Muscle of back (tissue), 11 donors: ENCODE results near the gene TXNRD2. TPM values are rescaled to one million over a fixed set of nuclear protein-coding genes. Genes with fewer than 3 reads are reported as not detected.
A peak's percentile ranks its signal among the peaks of the same experiment; 100 is the strongest.
"Not testable (repeated sequence)": the region's sequence is repeated elsewhere in the genome, so short reads cannot be mapped to it uniquely, and the experiment has no call there.

Source experiments
- DNase-seq, 3 donors: peaks; one replicate each; pipeline versions ENCODE4 v3.0.0 to v3.0.0-alpha.2; 2013
- polyA plus RNA-seq, 10 donors: library from polyadenylated mRNA; unstranded; fragments of 120-200 nt; gene quantifications; one replicate each; pipeline ENCODE4 v1.2.1, GENCODE V29; 2013; ENCODE audit not compliant: insufficient read length in 10 of 10

The TXNRD2 gene
- polyA plus RNA-seq, 10 donors, result 13.0 to 19.2 (median 15.0) TPM

GRCh38 chr22:19928207-19928606, 13.4 kb downstream of the TXNRD2 start:
- no peak for DNase-seq

GRCh38 chr22:19927696-19928095, 13.9 kb downstream of the TXNRD2 start:
- no peak for DNase-seq

GRCh38 chr22:19926028-19926427, 15.6 kb downstream of the TXNRD2 start:
- DNase-seq, result not testable (repeated sequence)

- DNase-seq, result no peak
Observed at GRCh38 chr22:19923914-19924513, 17.6 kb downstream of the TXNRD2 start.

GRCh38 chr22:19921544-19922081, 20.0 kb downstream of the TXNRD2 start:
- no peak for DNase-seq

- DNase-seq, result no peak
Observed at GRCh38 chr22:19919701-19920363, 21.8 kb downstream of the TXNRD2 start.

- DNase-seq, result no peak
Observed at GRCh38 chr22:19918332-19919106, 23.1 kb downstream of the TXNRD2 start.

- no peak for DNase-seq
Observed at GRCh38 chr22:19917389-19918138, 24.1 kb downstream of the TXNRD2 start.

GRCh38 chr22:19916941-19917340, 24.7 kb downstream of the TXNRD2 start:
- DNase-seq, result no peak

GRCh38 chr22:19916006-19916405, 25.6 kb downstream of the TXNRD2 start:
- DNase-seq, result no peak

GRCh38 chr22:19915287-19915954, 26.2 kb downstream of the TXNRD2 start:
- DNase-seq, result no peak

- DNase-seq, result no peak
Observed at GRCh38 chr22:19914201-19914943, 27.2 kb downstream of the TXNRD2 start.

GRCh38 chr22:19913337-19913936, 28.2 kb downstream of the TXNRD2 start:
- no peak for DNase-seq

GRCh38 chr22:19912271-19912999, 29.2 kb downstream of the TXNRD2 start:
- DNase-seq, result peak; percentile 42 to 80 (median 53)

GRCh38 chr22:19911540-19912270, 29.9 kb downstream of the TXNRD2 start:
- DNase-seq, result no peak

GRCh38 chr22:19910180-19910744, 31.4 kb downstream of the TXNRD2 start:
- DNase-seq, result no peak

GRCh38 chr22:19909350-19910179, 32.1 kb downstream of the TXNRD2 start:
- DNase-seq, result peak; percentile 78 to 90 (median 86)
